Liver (tissue), 9 donors: ENCODE results near the gene ITFG1. TPM values are rescaled to one million over a fixed set of nuclear protein-coding genes. Genes with fewer than 3 reads are reported as not detected.

Source experiments
- DNase-seq: peaks from one replicate; pipeline ENCODE4 v3.0.0-alpha.2; 2017; ENCODE audit warnings: low spot score
- H3K27ac ChIP-seq, 2 donors: one replicate each; pipeline ENCODE4 v1.7.0; 2013; ENCODE audit warnings: inconsistent platforms in 2 of 2, low read length in 2 of 2, control low read depth in 1 of 2, low read depth in 1 of 2, mild to moderate bottlenecking in 1 of 2
- H3K27me3 ChIP-seq, 4 donors: one replicate each; pipeline versions ENCODE4 v1.6.1 to v1.7.0; 2013; ENCODE audit warnings: low read length in 3 of 4, inconsistent platforms in 1 of 4, mild to moderate bottlenecking in 1 of 4, moderate library complexity in 1 of 4; ENCODE audit not compliant: control insufficient read depth in 4 of 4, insufficient read depth in 4 of 4
- H3K36me3 ChIP-seq, 4 donors: one replicate each; pipeline versions ENCODE4 v1.6.1 to v1.7.0; 2013; ENCODE audit warnings: low read length in 3 of 4, mild to moderate bottlenecking in 3 of 4, low read depth in 1 of 4, moderate library complexity in 1 of 4; ENCODE audit not compliant: control insufficient read depth in 4 of 4, insufficient read depth in 3 of 4
- H3K4me1 ChIP-seq, 4 donors: one replicate each; pipeline versions ENCODE4 v1.6.1 to v1.7.0; 2013; ENCODE audit warnings: low read length in 3 of 4, mild to moderate bottlenecking in 3 of 4, moderate library complexity in 1 of 4; ENCODE audit not compliant: control insufficient read depth in 4 of 4, insufficient read depth in 4 of 4
- H3K4me3 ChIP-seq, 3 donors: one replicate each; pipeline versions ENCODE4 v1.6.1 to v1.7.0; 2013; ENCODE audit warnings: low read length in 3 of 3, control low read depth in 1 of 3, low read depth in 1 of 3, mild to moderate bottlenecking in 1 of 3
- H3K9ac ChIP-seq, 2 donors: one replicate each; pipeline ENCODE4 v1.7.0; 2013; ENCODE audit warnings: low read length in 2 of 2, mild to moderate bottlenecking in 2 of 2, moderate library complexity in 2 of 2, control low read depth in 1 of 2, low read depth in 1 of 2
- H3K9me3 ChIP-seq, 4 donors: one replicate each; pipeline versions ENCODE4 v1.6.1 to v1.7.0; 2013; ENCODE audit warnings: low read length in 3 of 4; ENCODE audit not compliant: control insufficient read depth in 4 of 4
- EGR1 ChIP-seq, 2 donors: IDR thresholded peaks; 2 replicates each; pipeline ENCODE4 v1.6.1; 2016 to 2018; ENCODE audit warnings: antibody characterized with exemption in 2 of 2, low read depth in 2 of 2
- FOXA1 ChIP-seq: IDR thresholded peaks from 2 replicates; pipeline ENCODE4 v1.6.1; 2016; ENCODE audit warnings: antibody characterized with exemption
- FOXA2 ChIP-seq: IDR thresholded peaks from 2 replicates; pipeline ENCODE4 v1.6.1; 2016; ENCODE audit warnings: antibody characterized with exemption
- GABPA ChIP-seq, 2 donors: IDR thresholded peaks in 1 of 2; conservative IDR thresholded peaks in 1 of 2; 2 replicates each; pipeline ENCODE4 v1.6.1; 2016; ENCODE audit warnings: antibody characterized with exemption in 2 of 2, mild to moderate bottlenecking in 1 of 2, moderate library complexity in 1 of 2
- HNF4A ChIP-seq, 2 donors: conservative IDR thresholded peaks; 2 replicates each; pipeline ENCODE4 v1.6.1; 2016; ENCODE audit warnings: antibody characterized with exemption in 2 of 2, mild to moderate bottlenecking in 2 of 2
- HNF4G ChIP-seq: IDR thresholded peaks from 2 replicates; pipeline ENCODE4 v1.6.1; 2016; ENCODE audit warnings: antibody characterized with exemption
- JUND ChIP-seq, 2 donors: IDR thresholded peaks; 2 replicates each; pipeline ENCODE4 v1.6.1; 2016; ENCODE audit warnings: antibody characterized with exemption in 2 of 2
- MAX ChIP-seq: IDR thresholded peaks from 2 replicates; pipeline ENCODE4 v1.6.1; 2016; ENCODE audit warnings: antibody characterized with exemption
- NR2F2 ChIP-seq: IDR thresholded peaks from 2 replicates; pipeline ENCODE4 v1.6.1; 2016; ENCODE audit warnings: antibody characterized with exemption
- RAD21 ChIP-seq, 2 donors: IDR thresholded peaks; 2 replicates each; pipeline ENCODE4 v1.6.1; 2016; ENCODE audit warnings: antibody characterized with exemption in 2 of 2, mild to moderate bottlenecking in 2 of 2
- RXRA ChIP-seq, 2 donors: IDR thresholded peaks; 2 replicates each; pipeline ENCODE4 v1.6.1; 2017 to 2018; ENCODE audit warnings: antibody characterized with exemption in 2 of 2, mild to moderate bottlenecking in 1 of 2
- SP1 ChIP-seq: IDR thresholded peaks from 2 replicates; pipeline ENCODE4 v1.6.1; 2018; ENCODE audit warnings: antibody characterized with exemption, mild to moderate bottlenecking
- TAF1 ChIP-seq: conservative IDR thresholded peaks from 2 replicates; pipeline ENCODE4 v1.6.1; 2016; ENCODE audit warnings: antibody characterized with exemption, mild to moderate bottlenecking
- YY1 ChIP-seq: IDR thresholded peaks from 2 replicates; pipeline ENCODE4 v1.6.1; 2016; ENCODE audit warnings: antibody characterized with exemption, mild to moderate bottlenecking
- ZBTB33 ChIP-seq: IDR thresholded peaks from 2 replicates; pipeline ENCODE4 v1.6.1; 2016; ENCODE audit warnings: antibody characterized with exemption
- WGBS: extraction: QIAGEN DNeasy Blood & Tissue Kit; methylation state at CpG from one replicate; pipeline ENCODE4 v1.1.7; 2013; 5-methylcytosine and 5-hydroxymethylcytosine counted together
- polyA plus RNA-seq, 2 donors: library from polyadenylated mRNA; stranded (reverse) in 1 of 2; unstranded in 1 of 2; fragments of 200-250 nt in 1 of 2; fragments of >200 nt in 1 of 2; fragmentation: Nextera tagmentation in 1 of 2; extraction: Ambion mirVana in 1 of 2; gene quantifications; one replicate each; pipeline versions ENCODE4 v1.2.1 to v1.2.3, GENCODE V29; 2013 to 2015
- total RNA-seq, 2 donors: library from RNA; depleted of rRNA; stranded (reverse); fragments of >200 nt; gene quantifications; one replicate each; pipeline ENCODE4 v1.2.3, GENCODE V29; 2014
- TF ChIP-seq, protein P1 (sequence below): IDR thresholded peaks from 2 replicates; pipeline ENCODE4 v1.6.1; 2016; ENCODE audit warnings: antibody characterized with exemption, mild to moderate bottlenecking
- TF ChIP-seq, protein P2 (sequence below): IDR thresholded peaks from 2 replicates; pipeline ENCODE4 v1.6.1; 2016; ENCODE audit warnings: antibody characterized with exemption
- TF ChIP-seq, protein P3 (sequence below): fragments of 150-350 bp; IDR thresholded peaks from 2 replicates; pipeline ENCODE4 v1.5.1; 2017; ENCODE audit warnings: improper control_type of control experiment, low read depth, low read length; ENCODE audit not compliant: missing input control
- donor health status: healthy.
- donor health status: healthy.
- donor health status: healthy.
- donor health status: healthy.
- donor health status: healthy.

The ITFG1 gene
- total and polyA plus RNA-seq, 4 donors: 31.1 to 51.0 (median 36.5) TPM

- TF ChIP-seq, protein P1, sequence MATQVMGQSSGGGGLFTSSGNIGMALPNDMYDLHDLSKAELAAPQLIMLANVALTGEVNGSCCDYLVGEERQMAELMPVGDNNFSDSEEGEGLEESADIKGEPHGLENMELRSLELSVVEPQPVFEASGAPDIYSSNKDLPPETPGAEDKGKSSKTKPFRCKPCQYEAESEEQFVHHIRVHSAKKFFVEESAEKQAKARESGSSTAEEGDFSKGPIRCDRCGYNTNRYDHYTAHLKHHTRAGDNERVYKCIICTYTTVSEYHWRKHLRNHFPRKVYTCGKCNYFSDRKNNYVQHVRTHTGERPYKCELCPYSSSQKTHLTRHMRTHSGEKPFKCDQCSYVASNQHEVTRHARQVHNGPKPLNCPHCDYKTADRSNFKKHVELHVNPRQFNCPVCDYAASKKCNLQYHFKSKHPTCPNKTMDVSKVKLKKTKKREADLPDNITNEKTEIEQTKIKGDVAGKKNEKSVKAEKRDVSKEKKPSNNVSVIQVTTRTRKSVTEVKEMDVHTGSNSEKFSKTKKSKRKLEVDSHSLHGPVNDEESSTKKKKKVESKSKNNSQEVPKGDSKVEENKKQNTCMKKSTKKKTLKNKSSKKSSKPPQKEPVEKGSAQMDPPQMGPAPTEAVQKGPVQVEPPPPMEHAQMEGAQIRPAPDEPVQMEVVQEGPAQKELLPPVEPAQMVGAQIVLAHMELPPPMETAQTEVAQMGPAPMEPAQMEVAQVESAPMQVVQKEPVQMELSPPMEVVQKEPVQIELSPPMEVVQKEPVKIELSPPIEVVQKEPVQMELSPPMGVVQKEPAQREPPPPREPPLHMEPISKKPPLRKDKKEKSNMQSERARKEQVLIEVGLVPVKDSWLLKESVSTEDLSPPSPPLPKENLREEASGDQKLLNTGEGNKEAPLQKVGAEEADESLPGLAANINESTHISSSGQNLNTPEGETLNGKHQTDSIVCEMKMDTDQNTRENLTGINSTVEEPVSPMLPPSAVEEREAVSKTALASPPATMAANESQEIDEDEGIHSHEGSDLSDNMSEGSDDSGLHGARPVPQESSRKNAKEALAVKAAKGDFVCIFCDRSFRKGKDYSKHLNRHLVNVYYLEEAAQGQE: no peak
- TF ChIP-seq SP1: no peak
- no peak for TF ChIP-seq RXRA (IDR thresholded peaks at IDR 0.05)
- no peak for TF ChIP-seq RAD21 (IDR thresholded peaks at IDR 0.05)
- TF ChIP-seq HNF4G: no peak
- no peak for TF ChIP-seq FOXA1
- TF ChIP-seq HNF4A (conservative IDR thresholded peaks at IDR 0.05): no peak
These were observed 89.4 kb downstream of the ITFG1 start (continued) for GRCh38 chr16:47371271-47372014.

DNA sequence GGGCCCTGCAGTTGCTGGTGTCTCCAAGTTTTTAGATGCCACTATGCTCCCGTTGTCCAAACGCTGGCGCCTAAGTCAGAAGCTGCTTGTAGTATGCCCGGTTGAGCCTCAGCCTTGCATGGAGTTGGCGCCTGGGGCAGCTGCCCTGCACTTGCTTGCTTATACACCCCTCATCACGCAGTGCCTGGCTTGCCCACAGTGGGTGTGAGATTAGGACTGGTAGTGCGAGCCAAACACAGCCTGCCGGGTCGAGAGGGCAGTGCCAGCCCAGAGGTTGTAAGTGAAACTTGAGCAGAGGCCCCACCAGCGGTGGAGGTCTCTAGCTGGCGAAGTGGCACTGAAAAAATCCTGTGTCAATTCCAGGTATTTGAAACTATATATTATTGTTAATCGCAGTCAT is 90.3 kb downstream of the ITFG1 start:
- Histone ChIP-seq H3K4me1 (no peaks in the 10 kb centered on the region), H3K4me3 (no peak overlapping the region), H3K36me3 (peaks cover 0 to 2% (median 1%) of the 10 kb centered on the region in 4 donors), H3K27me3 (no peaks in the 10 kb centered on the region), H3K9me3 (peaks cover 0 to 3% (median 0%) of the 10 kb centered on the region in 4 donors), H3K9ac (no peak overlapping the region), H3K27ac (no peak overlapping the region)
- WGBS: 99% methylated on average over 12 of the region's 12 CpGs
- TF ChIP-seq ZBTB33 (no peak), JUND (IDR thresholded peaks at IDR 0.05) (no peak), TAF1 (no peak), HNF4G (no peak), HNF4A (conservative IDR thresholded peaks at IDR 0.05) (no peak), FOXA2 (no peak), RAD21 (IDR thresholded peaks at IDR 0.05) (no peak), SP1 (no peak), GABPA (IDR thresholded peaks at IDR 0.05 in 1 of 2, conservative IDR thresholded peaks at IDR 0.05 in 1 of 2) (no peak), RXRA (IDR thresholded peaks at IDR 0.05) (no peak), MAX (no peak), YY1 (no peak), NR2F2 (no peak), EGR1 (IDR thresholded peaks at IDR 0.05; ENCODE audit: low read depth in 2 of 2) (no peak), FOXA1 (no peak)
- TF ChIP-seq, protein P2, sequence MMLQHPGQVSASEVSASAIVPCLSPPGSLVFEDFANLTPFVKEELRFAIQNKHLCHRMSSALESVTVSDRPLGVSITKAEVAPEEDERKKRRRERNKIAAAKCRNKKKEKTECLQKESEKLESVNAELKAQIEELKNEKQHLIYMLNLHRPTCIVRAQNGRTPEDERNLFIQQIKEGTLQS: no peak
- TF ChIP-seq, protein P3, sequence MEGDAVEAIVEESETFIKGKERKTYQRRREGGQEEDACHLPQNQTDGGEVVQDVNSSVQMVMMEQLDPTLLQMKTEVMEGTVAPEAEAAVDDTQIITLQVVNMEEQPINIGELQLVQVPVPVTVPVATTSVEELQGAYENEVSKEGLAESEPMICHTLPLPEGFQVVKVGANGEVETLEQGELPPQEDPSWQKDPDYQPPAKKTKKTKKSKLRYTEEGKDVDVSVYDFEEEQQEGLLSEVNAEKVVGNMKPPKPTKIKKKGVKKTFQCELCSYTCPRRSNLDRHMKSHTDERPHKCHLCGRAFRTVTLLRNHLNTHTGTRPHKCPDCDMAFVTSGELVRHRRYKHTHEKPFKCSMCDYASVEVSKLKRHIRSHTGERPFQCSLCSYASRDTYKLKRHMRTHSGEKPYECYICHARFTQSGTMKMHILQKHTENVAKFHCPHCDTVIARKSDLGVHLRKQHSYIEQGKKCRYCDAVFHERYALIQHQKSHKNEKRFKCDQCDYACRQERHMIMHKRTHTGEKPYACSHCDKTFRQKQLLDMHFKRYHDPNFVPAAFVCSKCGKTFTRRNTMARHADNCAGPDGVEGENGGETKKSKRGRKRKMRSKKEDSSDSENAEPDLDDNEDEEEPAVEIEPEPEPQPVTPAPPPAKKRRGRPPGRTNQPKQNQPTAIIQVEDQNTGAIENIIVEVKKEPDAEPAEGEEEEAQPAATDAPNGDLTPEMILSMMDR: no peak
- TF ChIP-seq, protein P1: no peak
- no peak for DNase-seq
